CD4-positive, alpha-beta T cell treated with Interleukin-4 for 1 hour (primary cell): ENCODE data around the gene SCIN.
A peak's percentile ranks its signal among the peaks of the same experiment; 100 is the strongest.
"Not testable (repeated sequence)": the region's sequence is repeated elsewhere in the genome, so short reads cannot be mapped to it uniquely, and the experiment has no call there.

ENCODE experiments used
- DNase-seq, 2 donors: peaks; one replicate each; pipeline ENCODE4 v3.0.0-alpha.2; 2020 to 2022

The SCIN gene

DNA sequence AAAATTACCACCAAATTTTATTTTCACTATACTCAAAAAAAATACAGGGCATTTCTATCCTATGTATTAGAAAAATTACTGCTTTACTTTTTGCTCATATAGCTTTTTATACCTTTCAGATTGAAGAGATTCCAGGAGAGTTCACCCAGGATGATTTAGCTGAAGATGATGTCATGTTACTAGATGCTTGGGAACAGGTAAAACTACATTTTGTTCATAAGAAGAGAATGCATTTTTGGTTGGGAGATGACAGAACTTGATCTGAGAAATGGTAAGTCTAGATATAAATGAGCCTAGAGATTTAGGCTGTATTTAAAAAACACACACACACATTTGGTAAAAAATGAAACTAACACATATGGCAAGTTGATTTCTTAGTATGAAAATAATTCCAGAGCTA lies 78.8 kb downstream of the SCIN start:
- no peak for DNase-seq

GRCh38 chr7:12650080-12650479 lies 79.6 kb downstream of the SCIN start:
- no peak for DNase-seq

GRCh38 chr7:12653110-12653509 lies 82.6 kb downstream of the SCIN start:
- no peak for DNase-seq

DNA sequence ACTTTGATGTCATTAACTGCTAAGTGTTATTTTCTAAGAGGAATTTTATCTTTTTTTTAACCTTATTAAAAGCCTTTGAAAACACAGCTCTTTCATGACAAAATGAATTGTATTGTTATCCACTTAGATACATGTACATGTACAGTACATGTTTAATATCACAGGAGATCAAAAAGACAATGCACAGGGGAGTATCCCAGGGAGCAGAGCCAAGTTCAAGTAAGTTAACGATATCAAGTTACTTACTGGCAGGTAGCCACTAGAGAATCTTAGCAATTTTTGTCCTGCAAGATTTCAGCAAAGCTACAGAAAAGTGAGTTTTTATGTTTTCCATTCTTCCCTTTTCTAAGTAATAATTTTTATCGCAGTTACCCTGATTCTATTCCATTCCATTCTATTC lies 83.0 kb downstream of the SCIN start:
- no peak for DNase-seq

GRCh38 chr7:12655161-12655560 lies 84.6 kb downstream of the SCIN start:
- DNase-seq, result no peak

- DNase-seq, result not testable (repeated sequence)
Measured at GRCh38 chr7:12660423-12660822, 89.9 kb downstream of the SCIN start.

- not testable (repeated sequence) for DNase-seq
Measured at GRCh38 chr7:12660986-12661385, 90.5 kb downstream of the SCIN start.

DNA sequence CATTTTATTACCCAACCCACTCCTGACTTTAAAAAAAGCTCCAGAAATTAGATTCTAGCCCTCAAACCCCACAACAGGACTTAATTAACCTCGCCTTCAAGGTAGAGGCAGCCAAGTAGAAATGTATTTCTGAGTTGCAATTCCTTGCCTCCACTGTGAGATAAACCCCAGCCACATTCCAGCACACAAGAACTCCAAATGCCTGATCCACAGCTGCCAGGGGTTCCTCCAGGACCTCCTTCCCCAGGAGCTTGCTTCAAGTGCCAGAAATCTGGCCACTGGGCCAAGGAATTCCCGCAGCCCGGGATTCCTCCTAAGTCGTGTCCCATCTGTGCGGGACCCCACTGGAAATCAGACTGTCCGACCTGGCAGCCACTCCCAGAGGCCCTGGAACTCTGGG lies 91.1 kb downstream of the SCIN start:
- no peak for DNase-seq

- DNase-seq, result no peak
Measured at GRCh38 chr7:12670000-12670729, 99.6 kb downstream of the SCIN start.

DNA sequence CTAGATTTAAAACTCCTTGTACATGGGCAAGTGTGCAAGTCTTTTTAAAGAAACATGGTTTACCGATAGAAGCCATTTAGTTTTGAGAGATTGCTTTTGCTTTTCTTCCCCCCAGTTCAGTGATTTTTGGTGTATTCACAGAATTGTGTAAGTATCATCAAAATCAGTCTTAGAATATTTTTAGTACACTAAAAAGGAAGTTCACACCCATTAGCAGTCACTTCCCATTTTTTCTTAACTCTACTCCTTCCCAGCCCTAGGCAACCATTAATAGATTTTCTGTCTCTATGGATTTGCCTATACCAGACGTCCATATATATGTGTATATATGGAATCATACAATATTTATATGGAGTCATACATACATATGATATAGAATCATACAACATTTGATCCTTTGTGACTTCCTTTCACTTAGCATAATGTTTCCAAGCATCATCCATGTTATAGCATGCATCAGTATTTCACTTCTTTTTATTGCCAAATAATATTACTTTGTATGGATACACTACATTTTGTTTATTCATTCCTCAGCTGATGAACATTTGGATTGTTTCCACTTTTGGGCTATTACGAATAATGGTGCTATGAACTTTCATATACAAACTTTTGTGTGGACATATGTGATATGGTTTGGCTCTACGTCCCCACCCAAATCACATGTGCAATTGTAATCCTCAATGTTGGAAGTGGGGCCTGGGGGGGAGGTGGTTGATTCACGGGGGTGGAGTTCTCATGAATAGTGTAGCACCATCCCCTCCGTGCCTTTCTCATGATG lies 100.4 kb downstream of the SCIN start:
- no peak for DNase-seq

GRCh38 chr7:12673436-12673835 lies 102.9 kb downstream of the SCIN start:
- not testable (repeated sequence) for DNase-seq

- no peak for DNase-seq
Measured at GRCh38 chr7:12674053-12674452, 103.5 kb downstream of the SCIN start.

DNA sequence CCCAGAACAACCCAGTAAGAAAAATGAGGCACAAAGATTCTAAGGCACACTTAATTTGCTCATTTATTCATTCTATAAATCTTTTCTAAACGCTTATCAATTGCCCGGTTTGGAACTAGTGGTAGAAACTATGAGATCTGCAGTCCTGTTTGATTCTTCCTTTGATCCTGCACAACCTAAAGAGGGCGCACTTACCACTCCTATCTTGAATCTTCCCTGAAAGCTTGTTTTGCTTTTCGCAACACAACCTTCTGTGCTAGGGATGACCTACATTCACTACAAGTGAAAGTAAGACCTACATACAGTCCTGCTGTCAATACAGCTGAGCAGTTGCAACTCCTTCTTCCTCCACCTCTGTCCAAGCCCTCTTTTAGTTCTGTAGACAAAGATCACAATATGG lies 104.3 kb downstream of the SCIN start:
- DNase-seq, result peak; percentile 57 to 77

DNA sequence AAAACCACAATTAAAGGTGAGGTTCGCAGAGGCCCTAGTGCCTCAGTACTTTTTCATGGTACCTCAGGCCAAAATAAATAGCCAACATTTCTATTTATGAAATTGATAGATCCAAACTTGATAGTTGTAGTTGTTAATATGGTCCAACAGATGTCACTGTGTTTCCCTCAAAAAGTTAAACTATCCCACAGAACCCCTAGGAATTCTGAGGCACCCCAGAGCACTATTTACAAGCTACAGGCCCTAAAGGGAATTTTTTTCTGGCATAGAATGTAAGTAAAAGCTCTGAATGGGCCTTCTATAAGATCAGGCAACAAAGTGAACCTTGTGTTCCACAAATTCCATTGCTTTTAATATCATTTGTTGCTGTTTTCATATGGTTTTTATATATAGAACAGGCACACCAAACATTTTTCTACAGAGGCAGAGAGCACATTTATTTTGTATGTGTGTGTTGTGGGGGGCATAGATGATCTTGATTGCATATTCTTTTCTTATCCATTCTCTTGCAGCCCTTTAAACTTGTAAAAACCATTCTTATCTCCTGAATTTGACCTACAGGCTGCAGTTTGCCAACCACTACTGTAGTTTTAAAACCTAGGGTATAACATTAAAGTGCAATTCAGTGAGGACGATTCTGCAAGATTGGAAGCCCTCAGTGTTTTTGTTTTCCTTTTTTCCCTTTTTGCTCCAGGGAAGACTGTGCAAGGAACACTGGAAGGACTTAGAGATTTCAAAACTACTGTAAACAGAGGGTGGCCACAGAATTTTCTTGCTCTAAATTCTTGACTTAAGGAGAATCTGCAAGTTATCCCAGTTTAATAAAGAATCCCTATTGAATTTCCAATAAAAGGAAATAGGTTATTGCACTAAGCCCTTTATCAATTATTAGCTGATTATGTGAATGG lies 113.4 kb downstream of the SCIN start:
- no peak for DNase-seq

- DNase-seq, result peak in 1 of 2 donors; percentile 45
Measured at GRCh38 chr7:12684733-12685132, 114.2 kb downstream of the SCIN start.

DNA sequence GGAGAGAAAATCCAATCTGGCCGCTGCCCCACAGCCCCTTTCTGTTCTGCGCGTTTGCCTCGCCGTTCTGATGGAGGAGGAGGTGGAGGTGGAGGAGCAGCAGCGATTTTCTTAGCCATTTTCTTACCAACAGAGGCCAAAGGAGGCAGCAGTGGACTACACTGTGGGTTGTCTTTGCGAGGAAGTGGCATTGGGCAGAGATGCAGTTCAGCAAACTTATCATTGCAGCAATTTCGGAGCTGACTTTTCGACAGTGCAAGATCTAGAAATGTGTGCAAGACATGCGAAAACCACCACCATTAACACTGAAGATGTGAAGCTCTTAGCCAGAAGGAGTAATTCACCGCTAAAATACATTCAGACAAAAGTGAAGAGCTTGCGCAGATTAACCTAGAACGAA lies 115.0 kb downstream of the SCIN start:
- peak; percentile 63 to 66 for DNase-seq

GRCh38 chr7:12686234-12686890 lies 115.8 kb downstream of the SCIN start:
- DNase-seq, result peak; percentile 98 to 99

DNA sequence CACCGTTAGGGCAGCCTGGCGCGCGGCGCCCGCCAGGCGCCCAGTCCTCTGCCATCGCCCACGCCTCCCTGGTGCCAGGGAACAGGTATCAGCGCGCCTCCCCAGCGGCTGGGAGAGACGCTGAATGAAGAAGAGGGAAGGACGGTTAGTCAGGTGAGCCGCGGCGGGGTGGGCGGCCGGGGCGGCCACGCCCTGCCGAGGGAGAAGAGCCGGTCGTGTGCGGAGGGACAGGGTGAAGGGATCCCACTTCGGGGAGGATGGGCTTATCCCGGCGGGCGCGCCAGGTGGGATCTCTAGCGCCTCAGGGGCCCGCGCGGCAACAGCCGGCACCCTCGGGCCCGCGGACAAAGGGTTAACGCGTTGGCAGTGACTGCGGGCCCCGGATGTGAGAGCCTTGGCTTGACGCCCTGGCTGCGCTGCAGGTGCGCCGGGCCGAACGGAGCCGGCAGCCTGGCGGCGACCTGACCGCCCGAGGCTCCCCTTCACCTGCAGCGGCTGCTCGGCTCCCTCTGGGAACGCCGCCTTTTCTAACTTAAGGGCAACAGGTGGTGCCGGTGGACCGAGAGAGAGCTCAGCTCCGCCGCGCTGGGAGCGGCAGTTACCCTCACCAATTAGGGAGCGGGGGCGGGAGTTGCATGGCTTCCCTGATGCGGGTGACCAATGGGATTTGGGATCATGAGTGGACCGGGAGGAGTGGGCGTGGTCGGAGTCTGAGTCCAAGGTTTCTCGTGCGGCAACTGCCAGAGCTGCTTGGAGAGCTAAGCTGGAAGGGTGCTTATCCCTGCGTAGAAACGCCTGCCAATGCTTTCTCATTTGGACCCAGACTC lies 116.6 kb downstream of the SCIN start, which contains the start of gene ARL4A:
Gene ARL4A, plus strand, starts transcription at position 743 of the 827 bp plus-strand sequence. CDS start 622 bp downstream, outside the sequence.
- DNase-seq, result peak; percentile 92 to 93

DNA sequence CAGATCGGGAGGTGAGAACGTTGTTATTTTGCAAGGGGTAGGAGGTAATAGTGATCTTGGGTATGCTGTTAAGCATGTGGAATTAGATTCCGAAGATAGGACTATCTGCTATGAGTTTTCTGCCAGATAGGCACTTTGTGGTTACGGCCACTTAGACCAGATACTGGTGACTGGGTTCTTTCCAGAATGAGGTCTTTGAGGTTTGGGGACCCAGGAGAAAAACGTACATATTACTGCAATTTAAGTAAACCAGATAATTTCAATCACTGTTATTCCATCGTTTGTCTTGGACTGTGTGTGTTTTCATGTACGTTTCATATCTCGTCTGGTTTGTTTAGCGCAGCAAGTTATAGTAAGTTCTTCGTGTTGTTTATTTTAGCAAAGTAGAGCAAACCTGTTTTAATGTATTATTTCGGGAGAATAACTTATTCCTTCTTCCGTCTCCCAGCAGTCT lies 117.2 kb downstream of the SCIN start:
- DNase-seq, result no peak

- DNase-seq, result not testable (repeated sequence)
Measured at GRCh38 chr7:12688485-12689170, 118.1 kb downstream of the SCIN start.

GRCh38 chr7:12689451-12689850 lies 118.9 kb downstream of the SCIN start:
- no peak for DNase-seq
